Activated naive CD8-positive, alpha-beta T cell (primary cell): ENCODE results near the gene SLC66A2.
"Not testable (repeated sequence)": the region's sequence is repeated elsewhere in the genome, so short reads cannot be mapped to it uniquely, and the experiment has no call there.

Experiments used
- H3K27ac Mint-ChIP-seq: one replicate; pipeline ENCODE4 v1.8.0; 2021; ENCODE audit warnings: mixed read lengths
- H3K27me3 Mint-ChIP-seq: one replicate; pipeline ENCODE4 v1.8.0; 2021; ENCODE audit warnings: mixed read lengths
- H3K36me3 Mint-ChIP-seq: one replicate; pipeline ENCODE4 v1.8.0; 2021; ENCODE audit warnings: mixed read lengths
- H3K4me1 Mint-ChIP-seq: one replicate; pipeline ENCODE4 v1.8.0; 2021; ENCODE audit warnings: low read depth, mixed read lengths
- H3K4me3 Mint-ChIP-seq: one replicate; pipeline ENCODE4 v1.8.0; 2021; ENCODE audit warnings: mild to moderate bottlenecking, mixed read lengths
- H3K9me3 Mint-ChIP-seq: one replicate; pipeline ENCODE4 v1.8.0; 2021; ENCODE audit warnings: low read depth, mixed read lengths

The SLC66A2 gene

DNA sequence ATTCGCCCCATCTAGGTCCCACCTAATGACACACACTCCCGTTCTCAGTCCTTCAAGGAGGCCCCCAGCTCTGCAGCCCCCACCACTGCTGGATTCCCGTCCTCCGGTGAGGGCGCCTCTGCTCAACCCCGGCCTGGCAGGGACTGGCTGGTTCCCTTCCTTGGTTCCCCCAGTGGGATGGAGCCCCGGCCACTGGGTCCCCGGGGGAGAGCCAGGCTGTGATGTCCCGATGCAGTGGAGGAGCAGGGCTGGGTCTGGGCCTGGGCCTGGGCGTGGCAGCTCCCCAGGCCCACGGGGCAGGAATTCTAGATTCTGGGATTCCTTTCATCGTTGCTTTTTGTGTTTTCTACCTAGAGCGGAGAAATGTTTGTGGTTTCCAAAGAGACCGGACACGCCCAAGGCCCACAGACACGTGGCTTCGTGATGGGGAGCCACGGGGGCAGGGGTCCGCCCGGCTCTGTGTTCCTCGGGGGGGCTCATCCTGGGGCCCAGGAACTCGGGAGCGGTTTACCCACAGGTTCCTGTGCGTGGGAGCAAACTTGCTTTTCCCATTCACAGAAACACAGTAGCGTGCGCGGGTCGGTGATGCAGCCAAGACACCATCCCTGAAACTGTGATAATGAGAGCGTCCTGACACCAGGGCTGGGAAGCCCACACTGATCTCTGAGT, 67.0 kb downstream of the SLC66A2 start:
- Mint-ChIP-seq H3K27me3 (no peaks in the 10 kb centered on the region), H3K9me3 (peaks cover 2% of the 10 kb centered on the region), H3K4me3 (no peak overlapping the region), H3K27ac (no peak overlapping the region), H3K4me1 (no peaks in the 10 kb centered on the region), H3K36me3 (no peaks in the 10 kb centered on the region)

DNA sequence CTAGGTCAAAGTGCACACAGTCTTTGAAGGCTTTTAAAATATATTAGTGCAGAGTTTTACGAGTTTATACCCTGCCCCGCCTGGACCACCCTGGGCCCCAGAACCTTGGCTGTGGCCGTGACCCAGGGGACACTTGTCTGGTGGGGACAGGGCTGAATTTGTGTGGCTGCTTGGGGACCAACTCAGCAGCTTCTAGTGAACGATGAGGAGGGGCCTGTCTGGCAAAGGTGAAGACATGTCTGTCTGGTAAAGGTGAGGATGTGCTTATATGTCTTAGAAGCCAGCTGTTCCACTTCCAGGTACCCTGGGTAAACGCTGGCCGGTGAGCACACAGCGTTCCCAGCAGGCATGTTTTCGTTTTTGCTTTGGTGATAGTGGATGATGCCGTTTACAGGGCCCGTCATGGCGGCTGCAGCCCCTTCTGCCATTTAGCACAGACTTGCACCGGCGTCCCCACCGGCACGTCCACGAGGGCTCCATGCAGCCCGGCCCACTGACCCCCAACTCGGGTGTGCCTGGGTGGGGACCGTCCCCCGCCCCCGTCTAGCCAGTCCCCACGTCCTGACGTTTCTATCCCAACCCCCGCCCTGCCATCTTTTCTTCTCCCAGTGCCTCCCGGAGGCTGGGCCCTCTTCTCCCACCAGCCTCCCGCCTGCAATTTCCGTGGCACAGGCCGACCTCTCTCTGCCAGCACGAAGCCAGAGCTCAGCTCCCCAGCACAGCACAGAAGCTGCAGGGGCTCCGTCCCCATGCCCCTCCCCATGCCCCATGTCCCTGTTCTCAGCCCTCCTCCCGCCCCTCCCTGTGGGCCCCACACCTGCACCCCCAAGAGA, 67.8 kb downstream of the SLC66A2 start:
- Mint-ChIP-seq H3K27ac (no peak overlapping the region), H3K36me3 (no peaks in the 10 kb centered on the region), H3K4me1 (no peaks in the 10 kb centered on the region), H3K27me3 (no peaks in the 10 kb centered on the region), H3K9me3 (no peaks in the 10 kb centered on the region), H3K4me3 (no peak overlapping the region)

DNA sequence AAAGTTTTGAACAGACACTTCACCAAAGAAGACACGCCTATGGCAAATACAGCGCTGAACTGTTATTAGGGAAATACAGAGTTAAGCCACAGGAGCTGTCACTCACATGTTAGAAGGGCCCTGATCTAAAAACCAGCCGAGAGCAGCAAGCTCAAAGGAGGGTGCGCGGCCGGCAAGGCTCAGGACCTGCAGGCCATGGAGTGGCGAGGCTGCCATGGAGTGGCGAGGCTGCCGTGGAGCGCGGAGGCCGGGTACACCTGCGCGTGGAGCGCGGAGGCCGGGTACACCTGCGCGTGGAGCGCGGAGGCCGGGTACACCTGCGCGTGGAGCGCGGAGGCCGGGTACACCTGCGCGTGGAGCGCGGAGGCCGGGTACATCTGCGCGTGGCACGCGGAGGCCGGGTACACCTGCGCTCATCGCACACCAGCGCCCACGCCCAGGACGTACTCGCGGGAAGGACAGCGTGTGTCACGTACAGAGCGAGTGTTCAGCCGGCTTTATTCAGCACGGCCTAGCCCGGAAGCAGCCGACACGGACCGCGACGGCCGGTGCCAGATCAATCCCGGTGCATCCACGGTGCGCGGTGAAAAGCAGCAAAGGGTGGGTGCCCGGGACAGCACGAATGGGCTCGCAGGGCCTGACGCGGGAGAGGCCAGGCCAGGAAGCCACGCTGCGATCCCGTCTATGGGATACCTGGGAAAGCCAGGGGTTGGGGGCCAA, 68.8 kb downstream of the SLC66A2 start:
- Mint-ChIP-seq H3K36me3 (no peaks in the 10 kb centered on the region), H3K27me3 (no peaks in the 10 kb centered on the region), H3K4me3 (no peak overlapping the region), H3K27ac (no peak overlapping the region), H3K4me1 (no peaks in the 10 kb centered on the region), H3K9me3 (no peaks in the 10 kb centered on the region)

DNA sequence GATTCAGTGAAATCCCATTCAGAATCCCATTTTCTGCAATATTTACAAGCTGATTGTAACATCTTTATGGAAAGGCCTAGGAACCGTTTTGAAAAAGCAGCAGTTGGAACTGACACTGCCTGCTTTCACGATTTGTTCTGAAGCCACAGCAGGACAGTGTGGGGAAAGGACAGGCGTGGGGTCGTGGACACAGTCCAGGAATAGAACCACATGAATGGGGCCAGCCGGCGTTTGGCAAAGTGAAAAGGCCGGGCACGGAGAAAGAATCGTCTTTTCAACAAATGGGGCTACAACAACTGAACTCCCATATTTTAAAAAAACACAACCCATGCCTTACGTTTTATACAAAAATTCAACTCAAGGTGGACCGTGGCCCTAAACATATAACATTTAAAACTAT, 69.8 kb downstream of the SLC66A2 start:
- Mint-ChIP-seq H3K4me1 (no peaks in the 10 kb centered on the region), H3K27me3 (no peaks in the 10 kb centered on the region), H3K27ac (no peak overlapping the region), H3K36me3 (no peaks in the 10 kb centered on the region), H3K4me3 (no peak overlapping the region), H3K9me3 (no peaks in the 10 kb centered on the region)

DNA sequence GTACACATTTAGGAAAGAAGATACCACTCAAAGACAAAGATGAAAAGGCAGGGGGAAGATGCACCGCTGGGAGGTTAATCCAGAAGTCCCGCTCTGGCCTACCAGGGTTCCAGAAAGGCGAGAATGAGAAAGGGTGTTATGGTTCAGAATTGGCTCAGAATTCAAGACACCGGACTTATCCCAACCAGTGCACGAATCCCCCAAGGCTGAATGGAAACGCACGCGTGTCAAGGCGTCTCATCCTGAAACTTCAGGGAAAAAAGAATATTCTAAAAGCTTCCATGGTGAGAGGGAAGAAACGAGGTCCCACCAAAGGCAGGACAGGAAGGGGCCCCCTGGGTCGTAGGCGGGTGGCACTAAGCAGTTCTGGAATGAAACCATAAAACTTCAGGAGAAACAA, 71.9 kb downstream of the SLC66A2 start:
- Mint-ChIP-seq H3K27ac (no peak overlapping the region), H3K4me3 (no peak overlapping the region), H3K9me3 (no peaks in the 10 kb centered on the region), H3K4me1 (no peaks in the 10 kb centered on the region), H3K27me3 (no peaks in the 10 kb centered on the region), H3K36me3 (no peaks in the 10 kb centered on the region)

DNA sequence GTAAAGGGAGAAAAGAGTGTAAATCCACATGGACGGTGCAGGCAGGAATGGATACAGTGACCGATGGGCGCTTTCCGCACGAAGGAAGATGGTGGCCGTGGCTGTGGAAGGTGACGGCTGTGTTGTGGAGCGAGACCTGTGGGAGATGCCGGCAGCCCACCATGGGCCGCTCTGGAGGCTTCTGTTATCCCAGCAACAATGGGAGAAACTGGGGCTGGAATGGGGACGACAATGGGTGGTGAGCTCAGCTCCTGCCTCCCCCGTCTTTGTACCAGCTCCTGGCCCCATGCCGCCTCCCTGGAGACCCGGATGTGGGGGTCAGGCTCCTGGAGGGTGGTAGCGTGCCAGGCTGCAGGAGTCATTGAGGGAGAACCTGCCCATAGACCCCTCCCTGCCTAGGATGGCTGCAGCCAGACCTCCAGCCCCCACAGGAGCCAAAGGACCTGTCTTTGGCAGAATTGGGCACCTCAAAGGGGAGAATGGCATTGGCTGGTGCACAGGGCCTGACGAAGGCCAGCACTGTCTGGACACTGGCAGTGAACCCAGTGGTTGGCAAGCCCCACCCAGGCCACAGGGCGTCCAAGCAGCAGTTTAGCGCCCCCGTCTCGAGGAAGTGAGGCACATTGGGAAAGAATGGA, 72.6 kb downstream of the SLC66A2 start:
- no peaks in the 10 kb centered on the region for H3K27me3 Mint-ChIP-seq
- H3K9me3 Mint-ChIP-seq: no peaks in the 10 kb centered on the region
- H3K4me1 Mint-ChIP-seq: no peaks in the 10 kb centered on the region
- no peak overlapping the region for H3K27ac Mint-ChIP-seq
- H3K36me3 Mint-ChIP-seq: no peaks in the 10 kb centered on the region
- no peak overlapping the region for H3K4me3 Mint-ChIP-seq

DNA sequence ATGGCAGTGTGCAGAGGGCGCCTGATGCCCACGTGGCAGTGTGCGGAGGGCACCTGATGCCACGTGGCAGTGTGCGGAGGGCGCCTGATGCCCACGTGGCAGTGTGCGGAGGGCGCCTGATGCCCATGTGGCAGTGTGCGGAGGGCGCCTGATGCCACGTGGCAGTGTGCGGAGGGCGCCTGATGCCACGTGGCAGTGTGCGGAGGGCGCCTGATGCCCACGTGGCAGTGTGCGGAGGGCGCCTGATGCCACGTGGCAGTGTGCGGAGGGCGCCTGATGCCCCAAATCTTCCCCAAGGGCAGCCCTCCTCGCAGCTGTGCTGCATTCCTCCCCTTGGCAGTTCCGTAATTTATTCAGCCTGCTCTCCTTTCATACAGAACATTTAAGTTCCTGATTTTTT, 73.2 kb downstream of the SLC66A2 start:
- not testable (repeated sequence) for H3K27ac Mint-ChIP-seq, H3K4me1 Mint-ChIP-seq, H3K4me3 Mint-ChIP-seq, H3K27me3 Mint-ChIP-seq, H3K9me3 Mint-ChIP-seq, H3K36me3 Mint-ChIP-seq

DNA sequence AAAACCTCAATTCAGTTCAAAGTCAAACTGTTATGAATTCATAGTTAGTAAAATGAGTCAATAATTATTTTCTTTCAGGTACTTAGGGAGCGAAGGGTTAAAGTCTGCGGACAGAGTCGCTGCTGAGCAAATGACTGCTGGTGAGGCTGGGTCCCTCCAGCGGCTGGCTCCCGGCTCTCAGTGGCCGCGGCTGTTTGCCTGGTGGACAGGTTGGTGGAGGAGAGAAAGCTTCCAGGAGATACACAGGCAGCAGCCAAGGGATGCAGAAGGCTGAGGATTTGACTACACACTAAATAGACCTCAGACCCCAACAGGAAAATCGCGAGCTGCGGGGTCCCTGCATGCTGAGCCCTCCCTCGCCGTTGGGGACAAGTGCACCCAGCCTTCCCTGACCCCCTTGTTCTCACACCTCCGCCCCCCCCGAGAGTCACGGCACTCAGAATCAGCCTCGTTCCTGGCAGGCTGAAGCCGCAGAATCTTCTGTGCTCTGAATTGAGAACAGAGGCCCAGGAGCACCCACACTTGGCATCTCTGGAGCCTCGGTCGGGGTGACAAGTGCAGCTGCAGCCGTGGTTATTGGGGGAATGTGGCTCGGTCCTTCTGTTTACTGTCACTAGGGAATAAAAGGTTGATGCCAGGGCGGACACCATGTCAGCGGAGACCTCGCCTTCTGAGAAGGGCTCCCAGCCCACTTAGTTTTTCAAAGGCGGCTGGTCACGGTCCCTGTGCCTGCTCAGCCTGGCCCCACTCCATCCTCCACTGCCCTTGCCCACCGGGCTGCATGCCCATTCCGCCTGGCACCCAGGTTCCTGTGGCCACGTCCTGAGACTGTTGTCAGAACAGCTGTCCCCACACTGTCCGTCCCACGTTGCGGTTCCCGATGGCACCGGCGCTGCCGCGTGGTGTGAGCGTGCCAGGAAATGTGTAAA, 74.0 kb downstream of the SLC66A2 start:
- H3K9me3 Mint-ChIP-seq: no peaks in the 10 kb centered on the region
- H3K27ac Mint-ChIP-seq: no peak overlapping the region
- no peaks in the 10 kb centered on the region for H3K4me1 Mint-ChIP-seq

DNA sequence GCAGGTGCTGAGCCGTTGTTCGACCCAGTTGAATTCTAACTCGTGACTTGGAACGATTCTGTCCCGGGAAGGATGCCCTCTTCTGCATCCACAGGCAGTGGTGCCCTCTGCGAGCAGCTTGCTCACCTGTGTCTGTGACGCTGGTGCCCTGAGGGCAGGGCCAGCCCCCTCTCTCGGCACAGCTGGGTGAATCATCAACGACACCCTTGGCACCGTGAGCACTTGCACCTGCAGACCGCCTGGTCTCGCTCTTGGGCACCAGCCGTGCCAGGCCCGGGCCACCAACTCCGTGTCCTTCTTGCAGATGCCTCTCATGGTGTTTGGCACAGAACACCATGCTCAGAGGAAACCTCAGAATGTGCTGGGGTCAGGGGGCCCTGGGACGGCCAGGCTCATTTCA, 75.0 kb downstream of the SLC66A2 start:
- no peaks in the 10 kb centered on the region for H3K27me3 Mint-ChIP-seq
- H3K9me3 Mint-ChIP-seq: no peaks in the 10 kb centered on the region

More for the DNA sequence above, 74.0 kb downstream of the SLC66A2 start:
- Mint-ChIP-seq H3K4me3 (no peak overlapping the region), H3K36me3 (no peaks in the 10 kb centered on the region), H3K27me3 (no peaks in the 10 kb centered on the region)

DNA sequence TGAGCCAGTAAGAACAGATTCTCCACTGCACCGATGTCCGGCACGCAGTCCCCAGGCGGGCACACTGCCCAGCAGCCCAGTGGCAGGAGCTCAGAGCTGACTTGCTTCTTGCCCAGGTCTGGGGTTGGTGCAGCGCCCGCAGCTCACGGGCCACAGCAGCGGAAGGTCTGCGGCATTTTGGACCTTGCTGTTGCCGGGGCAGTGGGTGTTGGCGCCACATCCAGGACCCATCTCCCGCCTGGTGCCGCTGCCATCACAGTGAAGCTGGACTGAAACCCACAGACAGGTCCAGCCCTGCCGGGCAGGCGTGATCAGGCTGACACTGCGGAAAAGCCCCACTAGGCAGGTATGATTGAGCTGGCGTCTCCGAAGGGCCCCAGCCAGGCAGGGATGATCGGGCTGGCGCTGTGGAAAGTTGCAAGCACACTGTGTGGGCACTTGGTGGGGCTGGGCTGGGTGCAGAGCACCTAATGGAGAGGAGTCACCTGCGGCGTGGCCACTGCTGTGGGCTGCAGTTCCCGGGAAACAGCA, 75.5 kb downstream of the SLC66A2 start:
- no peaks in the 10 kb centered on the region for H3K4me1 Mint-ChIP-seq
- H3K4me3 Mint-ChIP-seq: no peak overlapping the region
- H3K9me3 Mint-ChIP-seq: no peaks in the 10 kb centered on the region
- H3K27ac Mint-ChIP-seq: no peak overlapping the region
- H3K27me3 Mint-ChIP-seq: no peaks in the 10 kb centered on the region
- H3K36me3 Mint-ChIP-seq: no peaks in the 10 kb centered on the region

More for the DNA sequence above, 75.0 kb downstream of the SLC66A2 start:
- Mint-ChIP-seq H3K4me3 (no peak overlapping the region), H3K36me3 (no peaks in the 10 kb centered on the region), H3K4me1 (no peaks in the 10 kb centered on the region), H3K27ac (no peak overlapping the region)

DNA sequence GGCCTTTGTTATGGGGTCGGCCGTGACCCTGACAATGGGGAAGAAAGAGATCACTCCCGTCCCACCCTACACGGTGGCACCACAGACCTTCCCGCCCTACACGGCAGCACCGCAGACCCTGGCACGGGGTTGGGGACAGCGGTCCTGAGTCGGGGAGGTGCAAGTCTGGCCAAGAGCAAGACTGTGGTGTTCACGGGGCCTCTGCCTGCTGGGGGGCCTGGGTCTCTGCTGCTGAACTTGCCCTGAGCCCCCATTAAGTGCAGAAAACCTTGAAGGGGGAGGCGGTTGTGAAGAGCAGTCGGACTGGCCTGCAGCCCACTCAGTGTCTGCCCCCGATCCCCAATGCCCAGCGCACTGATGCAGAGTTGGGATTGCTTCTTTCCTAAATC, 75.9 kb downstream of the SLC66A2 start:
- Mint-ChIP-seq H3K27me3 (no peaks in the 10 kb centered on the region), H3K4me3 (no peak overlapping the region), H3K27ac (no peak overlapping the region), H3K4me1 (no peaks in the 10 kb centered on the region), H3K36me3 (no peaks in the 10 kb centered on the region), H3K9me3 (no peaks in the 10 kb centered on the region)

DNA sequence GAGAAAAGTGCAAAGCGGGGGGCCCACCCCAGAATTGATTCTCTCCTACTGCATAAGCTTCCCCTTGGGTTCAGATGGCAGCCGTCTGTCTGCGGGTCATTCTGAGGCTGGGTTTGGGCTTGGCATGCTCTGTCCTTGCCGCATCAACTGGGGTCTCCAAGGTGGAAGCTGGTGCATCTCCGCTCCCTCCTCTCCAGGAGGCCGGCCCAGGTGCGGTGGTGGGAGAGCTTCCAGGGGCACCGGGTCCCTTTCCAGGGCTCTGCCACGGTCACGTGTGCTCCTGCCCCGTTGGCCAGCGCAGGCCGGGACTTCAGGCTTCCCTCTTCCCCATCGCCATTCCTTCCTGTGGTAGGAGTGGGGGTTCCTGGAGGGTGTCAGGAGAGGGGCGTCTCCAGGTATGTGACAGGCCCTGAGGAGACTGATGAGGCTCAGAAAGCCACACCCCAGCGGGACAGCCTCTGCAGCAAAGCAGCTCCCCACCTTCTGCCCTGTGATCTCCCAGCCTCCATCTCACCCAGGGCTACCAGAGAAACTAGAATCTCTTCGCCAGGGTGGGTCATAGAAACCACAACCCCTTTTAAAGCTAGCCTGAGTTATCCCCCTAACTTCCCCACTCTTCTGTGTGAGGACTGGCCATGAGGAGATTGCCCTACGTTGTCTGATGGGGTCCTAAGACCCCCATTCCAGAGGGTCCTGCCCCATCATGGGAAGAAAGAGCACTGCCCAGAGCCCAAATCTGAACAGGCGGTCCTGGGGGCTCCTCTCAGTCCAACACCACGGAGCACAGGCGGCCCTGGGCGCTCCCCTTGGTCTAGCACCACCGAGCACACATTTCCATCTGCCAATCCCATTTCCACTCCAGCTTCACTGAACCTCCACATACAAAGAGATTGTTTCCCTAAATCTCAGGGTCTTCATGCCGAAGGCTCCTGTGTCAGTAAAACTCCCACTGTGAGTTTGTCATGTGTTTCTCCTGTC, 76.6 kb downstream of the SLC66A2 start:
- H3K9me3 Mint-ChIP-seq: no peaks in the 10 kb centered on the region
- no peak overlapping the region for H3K27ac Mint-ChIP-seq
- H3K4me1 Mint-ChIP-seq: no peaks in the 10 kb centered on the region
- H3K4me3 Mint-ChIP-seq: no peak overlapping the region
- no peaks in the 10 kb centered on the region for H3K36me3 Mint-ChIP-seq
- H3K27me3 Mint-ChIP-seq: no peaks in the 10 kb centered on the region

DNA sequence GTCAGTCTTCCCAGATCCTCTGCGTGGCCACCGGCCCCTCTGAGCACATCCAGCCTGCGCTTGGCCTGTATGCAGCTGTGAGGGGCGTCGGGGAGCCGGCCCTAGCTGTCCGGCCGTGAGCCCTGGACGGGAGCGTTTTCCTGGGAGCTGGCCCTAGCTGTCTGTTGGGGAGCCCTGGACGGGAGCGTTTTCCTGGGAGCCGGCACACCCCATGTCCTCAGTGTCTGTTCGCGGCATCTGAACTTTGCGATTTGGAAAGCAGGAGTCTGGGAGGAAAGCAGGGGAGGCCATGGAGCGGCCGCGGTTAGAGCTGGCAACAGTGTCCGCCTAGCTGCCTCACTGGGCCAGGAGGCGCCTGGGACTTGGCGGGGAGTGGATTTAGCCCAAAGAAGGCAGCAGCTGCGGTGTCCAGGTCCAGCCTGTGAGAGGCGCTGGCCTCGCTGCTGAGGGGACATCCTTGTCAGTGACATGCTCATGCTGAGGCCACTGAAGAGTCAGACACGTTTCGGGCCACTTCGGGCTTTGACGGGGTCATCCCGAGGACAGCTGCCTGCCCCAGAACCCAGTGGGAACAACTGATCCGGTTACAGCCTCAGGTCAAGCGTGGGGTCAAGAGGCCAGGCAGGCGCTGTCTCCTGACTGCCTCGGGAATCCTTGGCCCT, 77.9 kb downstream of the SLC66A2 start:
- H3K9me3 Mint-ChIP-seq: no peaks in the 10 kb centered on the region
- H3K36me3 Mint-ChIP-seq: no peaks in the 10 kb centered on the region
- H3K4me1 Mint-ChIP-seq: no peaks in the 10 kb centered on the region
- no peak overlapping the region for H3K27ac Mint-ChIP-seq
- H3K27me3 Mint-ChIP-seq: no peaks in the 10 kb centered on the region
- H3K4me3 Mint-ChIP-seq: no peak overlapping the region
